NCI-H345 treated with DMSO at 0.1 percent for 48 hours (cell line): Measurements from ENCODE around the gene SLC12A7.

Source experiments
- DNase-seq: peaks from one replicate; lab custom pipeline; 2025; ENCODE audit not compliant: unreplicated experiment; lab: John Stamatoyannopoulos, UW

The SLC12A7 gene

DNA sequence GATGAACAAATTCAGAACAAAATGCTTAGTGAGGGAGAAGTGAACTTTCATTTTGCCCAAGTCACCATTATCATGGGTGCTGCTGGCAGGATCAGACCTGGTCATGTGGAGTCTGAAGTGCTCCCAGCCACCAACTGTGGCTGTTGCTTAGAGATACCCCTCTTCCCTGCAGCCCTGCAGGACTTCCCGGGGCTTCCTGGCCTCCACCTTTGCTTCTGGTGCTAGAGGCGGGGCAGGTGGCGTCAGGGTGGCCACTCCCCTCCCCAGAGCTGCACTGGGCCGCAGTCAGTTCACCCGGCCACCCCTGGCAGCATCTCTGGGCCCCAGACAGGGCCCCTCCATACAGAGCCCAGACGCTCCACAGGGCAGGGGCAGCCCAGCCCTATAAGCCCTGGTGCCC lies 30.0 kb upstream of the SLC12A7 start:
- DNase-seq = peak; percentile 31

GRCh38 chr5:1140818-1141189 lies 28.9 kb upstream of the SLC12A7 start:
- DNase-seq = no peak

GRCh38 chr5:1140171-1140817 lies 28.4 kb upstream of the SLC12A7 start:
- DNase-seq = peak; percentile 92

DNA sequence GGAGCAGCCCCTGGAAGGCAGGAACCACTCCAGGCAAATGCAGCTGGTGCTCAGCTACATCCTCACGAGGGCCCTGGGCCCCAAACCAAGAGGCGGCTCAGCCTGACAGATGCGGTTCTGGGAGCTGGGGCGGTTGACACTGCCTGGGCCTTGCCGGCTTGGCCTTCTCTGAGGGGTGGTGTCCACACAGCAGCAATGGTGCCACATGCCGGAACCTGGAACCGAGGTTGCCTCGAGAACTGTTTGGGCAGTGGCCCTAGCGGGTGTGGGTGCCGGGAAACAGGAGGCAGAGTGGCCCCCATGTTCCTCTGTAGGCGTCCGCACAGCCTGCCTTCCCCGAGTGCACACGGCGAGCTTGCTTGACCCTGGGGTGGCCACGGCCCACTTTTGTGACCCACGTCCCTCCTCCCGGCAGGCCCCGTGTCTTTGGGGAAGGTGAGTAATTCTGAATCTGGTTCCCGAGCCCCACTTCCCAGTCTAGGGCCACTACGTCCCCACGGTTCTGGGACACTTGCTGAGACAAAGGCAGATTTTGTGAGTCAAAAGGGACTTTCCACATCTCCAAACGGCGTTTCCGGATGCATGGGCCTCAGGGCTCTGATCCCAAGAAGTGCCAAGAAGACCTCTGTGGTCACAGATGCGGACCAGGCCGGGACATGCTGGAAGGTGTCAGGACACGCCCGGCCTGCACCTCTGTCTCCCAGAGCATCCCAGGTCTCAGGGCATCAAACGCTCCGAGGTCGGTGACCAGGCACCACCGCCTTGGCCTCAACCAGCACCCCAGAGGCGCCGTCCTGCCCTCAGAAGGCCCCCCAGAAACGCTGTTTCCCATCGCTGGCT lies 27.7 kb upstream of the SLC12A7 start:
- no peak for DNase-seq

GRCh38 chr5:1138445-1139245 lies 26.8 kb upstream of the SLC12A7 start:
- no peak for DNase-seq

DNA sequence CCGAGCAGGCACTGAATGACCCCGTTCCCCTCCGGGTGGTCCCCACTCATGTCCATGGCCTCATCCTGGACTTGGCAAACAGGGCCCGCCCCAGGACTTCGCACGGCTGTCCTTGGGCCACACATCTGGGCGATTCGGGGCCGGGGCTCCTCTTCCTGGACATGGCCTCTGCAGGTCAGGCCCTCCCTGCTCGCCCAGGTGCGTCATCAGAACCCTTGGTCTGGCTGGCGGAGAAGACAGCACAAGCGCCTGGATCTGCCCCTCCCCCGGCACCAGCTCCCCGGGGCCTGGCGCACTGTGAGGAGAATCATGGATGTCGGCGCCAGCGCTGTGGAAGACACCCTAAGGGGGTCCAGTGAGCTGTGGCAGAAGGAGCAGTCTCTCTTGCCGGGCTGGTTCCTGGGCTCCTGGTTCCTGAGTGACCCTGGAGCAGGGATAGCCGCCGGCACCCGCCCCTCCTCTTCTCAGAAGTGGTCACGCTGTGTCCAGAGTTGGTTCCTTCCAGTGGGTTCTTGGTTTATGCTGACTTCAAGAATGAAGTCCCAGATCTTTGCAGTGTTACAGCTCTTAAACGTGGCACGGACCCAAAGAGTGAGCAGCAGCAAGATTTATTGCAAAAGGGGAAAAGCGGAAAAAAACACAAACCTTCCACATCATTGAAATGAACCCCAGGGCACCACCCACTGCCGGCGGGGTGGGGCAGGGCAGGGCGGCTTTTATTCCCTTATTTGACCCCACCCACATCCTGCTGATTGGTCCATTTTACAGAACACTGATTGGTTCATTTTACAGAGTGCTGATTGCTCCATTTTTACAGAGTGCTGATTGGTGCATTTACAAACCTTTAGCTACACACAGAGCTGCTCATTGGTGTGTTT lies 25.9 kb upstream of the SLC12A7 start:
- no peak for DNase-seq

DNA sequence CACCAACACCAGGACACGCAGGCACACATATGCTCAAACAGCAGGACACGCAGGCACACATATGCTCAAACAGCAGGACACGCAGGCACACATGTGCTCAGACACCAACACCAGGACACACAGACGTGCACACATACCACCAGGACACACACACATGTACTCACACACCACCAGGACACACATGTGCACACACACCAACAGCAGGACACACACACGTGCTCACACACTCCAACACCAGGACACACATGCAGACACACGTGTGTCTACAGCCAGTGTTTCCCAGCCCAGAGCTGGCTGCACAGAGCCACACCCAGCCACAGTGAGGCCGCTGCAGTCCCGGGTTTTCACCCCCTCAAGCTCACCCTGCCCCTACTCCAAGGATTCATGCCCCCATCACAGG lies 25.0 kb upstream of the SLC12A7 start:
- no peak for DNase-seq

DNA sequence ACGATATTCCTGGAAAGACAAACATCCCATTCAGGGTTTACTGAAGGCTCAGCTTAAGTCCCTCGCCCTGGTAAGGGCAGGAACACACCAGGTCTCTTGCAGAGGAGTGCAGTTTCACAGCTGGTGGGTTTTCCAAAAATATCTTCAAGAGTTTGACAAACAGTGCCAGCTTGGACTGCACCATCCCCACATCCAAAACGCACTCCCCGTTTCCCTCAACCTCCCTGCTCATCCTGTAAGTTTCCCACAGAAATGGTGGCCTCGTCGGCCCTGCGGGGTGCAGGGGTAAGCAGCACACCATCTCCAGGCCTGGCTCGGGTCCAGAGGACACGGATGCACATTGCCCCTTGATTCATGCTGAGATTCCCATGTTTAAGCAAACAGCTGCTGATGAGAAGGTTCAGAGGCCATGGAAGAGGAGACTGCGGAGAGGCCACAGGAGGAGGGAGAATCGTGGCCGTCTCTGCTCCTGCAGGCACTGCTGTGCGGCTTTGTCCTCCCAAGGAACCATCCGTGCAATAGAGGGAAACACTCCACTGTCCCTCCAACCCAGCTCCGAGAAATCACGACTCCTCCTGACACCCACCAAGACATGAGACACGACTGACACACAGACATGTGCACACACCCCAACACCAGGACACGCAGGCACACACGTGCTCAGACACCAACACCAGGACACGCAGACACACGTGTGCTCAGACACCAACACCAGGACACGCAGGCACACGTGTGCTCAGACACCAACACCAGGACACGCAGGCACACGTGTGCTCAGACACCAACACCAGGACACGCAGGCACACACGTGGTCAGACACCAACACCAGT lies 24.0 kb upstream of the SLC12A7 start:
- peak; percentile 79 for DNase-seq

DNA sequence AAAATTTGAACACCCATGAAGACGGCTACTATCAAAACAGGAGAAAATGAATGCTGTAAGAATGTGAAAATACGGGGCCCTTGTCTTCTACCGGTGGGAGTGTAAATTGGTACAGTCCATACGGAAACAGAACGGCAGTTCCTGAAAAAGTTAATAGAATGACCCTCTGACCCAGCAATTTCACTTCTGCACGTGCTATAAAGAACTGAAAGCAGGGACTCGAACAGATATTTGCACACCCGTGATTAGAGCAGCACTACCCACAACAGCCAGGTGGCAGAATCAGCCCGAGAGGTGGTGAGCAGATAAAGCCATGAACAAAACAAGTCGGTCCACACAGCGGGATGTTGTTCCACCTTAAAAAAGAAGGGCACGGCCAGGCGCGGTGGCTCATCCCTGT lies 22.6 kb upstream of the SLC12A7 start:
- no peak for DNase-seq

GRCh38 chr5:1133510-1134201 lies 21.8 kb upstream of the SLC12A7 start:
- no peak for DNase-seq

GRCh38 chr5:1133108-1133507 lies 21.2 kb upstream of the SLC12A7 start:
- DNase-seq = no peak

- DNase-seq = no peak
Observed at GRCh38 chr5:1132570-1132969, 20.7 kb upstream of the SLC12A7 start.

- no peak for DNase-seq
Observed at GRCh38 chr5:1131726-1132125, 19.9 kb upstream of the SLC12A7 start.

GRCh38 chr5:1131191-1131621 lies 19.3 kb upstream of the SLC12A7 start:
- DNase-seq = no peak

DNA sequence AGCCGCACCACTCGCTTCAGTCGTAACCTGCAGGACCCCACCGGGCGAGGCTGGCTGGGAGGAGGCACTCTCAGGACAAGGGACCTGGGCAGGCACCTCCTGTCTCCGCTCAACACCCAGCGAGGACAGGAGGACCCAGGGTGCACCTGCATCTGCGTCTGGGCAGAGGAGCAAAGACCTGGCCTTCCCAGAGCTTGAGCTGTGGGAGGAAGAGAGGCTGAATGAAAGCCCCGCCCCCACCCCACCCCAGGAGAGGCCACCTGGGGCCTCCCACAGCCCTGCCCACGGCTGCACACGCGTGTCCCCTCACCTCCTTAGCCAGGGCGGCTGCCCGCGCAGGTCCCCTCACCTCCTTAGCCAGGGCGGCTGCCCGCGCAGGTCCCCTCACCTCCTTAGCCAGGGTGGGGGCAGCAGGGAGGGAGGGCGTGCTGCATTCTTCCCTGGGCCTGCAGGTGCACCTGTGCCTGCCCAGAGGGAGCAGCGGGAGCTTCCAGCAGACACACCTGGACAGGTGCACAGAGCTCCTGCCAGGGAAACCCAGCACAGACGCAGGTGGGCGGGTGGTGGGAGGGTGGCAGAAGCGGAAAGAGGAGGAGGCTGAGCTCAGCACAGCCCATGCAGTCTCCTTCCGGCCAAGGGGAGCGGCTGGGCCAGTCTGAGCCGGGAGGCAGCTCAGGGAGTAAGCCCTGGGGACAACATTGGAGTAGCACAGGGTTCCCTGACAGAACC lies 18.5 kb upstream of the SLC12A7 start:
- peak; percentile 81 for DNase-seq

DNA sequence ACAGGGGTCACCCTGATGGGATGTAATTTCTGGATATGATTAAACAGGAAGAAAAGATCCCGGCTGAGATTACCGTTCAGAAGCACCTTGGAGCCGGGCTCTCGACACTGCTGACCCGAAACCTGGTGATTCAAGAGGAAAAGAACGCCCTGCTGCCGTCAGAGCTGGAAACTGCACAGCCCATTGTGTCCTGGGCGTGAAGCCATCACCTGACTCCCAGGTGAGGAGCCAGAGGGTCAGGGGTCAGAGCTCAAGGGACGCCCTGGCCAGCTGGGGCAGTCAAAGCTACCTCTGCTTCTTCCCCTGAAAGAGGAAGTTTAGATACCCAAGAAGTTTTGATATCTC lies 17.8 kb upstream of the SLC12A7 start:
- DNase-seq = no peak

GRCh38 chr5:1128977-1129710 lies 17.3 kb upstream of the SLC12A7 start:
- DNase-seq = no peak
